HuH-7.5 (cell line): ENCODE results near the gene RTN4R.

Experiments
- DNase-seq: peaks from one replicate; pipeline ENCODE4 v3.0.0; 2011; ENCODE audit warnings: low spot score

Gene RTN4R

GRCh38 chr22:20228939-20229272 is 39.2 kb downstream of the RTN4R start:
- DNase-seq, result no peak

GRCh38 chr22:20228055-20228938 is 39.8 kb downstream of the RTN4R start:
- no peak for DNase-seq

- DNase-seq, result no peak
Observed at GRCh38 chr22:20227363-20227762, 40.8 kb downstream of the RTN4R start.

GRCh38 chr22:20226760-20227350 is 41.3 kb downstream of the RTN4R start:
- DNase-seq, result no peak

- DNase-seq, result no peak
Observed at GRCh38 chr22:20226077-20226716, 41.9 kb downstream of the RTN4R start.

- no peak for DNase-seq
Observed at GRCh38 chr22:20225693-20225966, 42.5 kb downstream of the RTN4R start.

- DNase-seq, result no peak
Observed at GRCh38 chr22:20224917-20225692, 43.0 kb downstream of the RTN4R start.

- no peak for DNase-seq
Observed at GRCh38 chr22:20224256-20224626, 43.9 kb downstream of the RTN4R start.

GRCh38 chr22:20223421-20224255 is 44.5 kb downstream of the RTN4R start:
- DNase-seq, result no peak

GRCh38 chr22:20222764-20223420 is 45.2 kb downstream of the RTN4R start:
- no peak for DNase-seq

GRCh38 chr22:20221421-20222340 is 46.4 kb downstream of the RTN4R start:
- no peak for DNase-seq

- DNase-seq, result no peak
Observed at GRCh38 chr22:20220629-20221026, 47.5 kb downstream of the RTN4R start.

- no peak for DNase-seq
Observed at GRCh38 chr22:20219667-20220628, 48.2 kb downstream of the RTN4R start.

GRCh38 chr22:20218987-20219386 is 49.1 kb downstream of the RTN4R start:
- DNase-seq, result no peak

GRCh38 chr22:20218326-20218872 is 49.7 kb downstream of the RTN4R start:
- no peak for DNase-seq

- DNase-seq, result no peak
Observed at GRCh38 chr22:20217563-20217962, 50.6 kb downstream of the RTN4R start.

GRCh38 chr22:20216863-20217499 is 51.1 kb downstream of the RTN4R start:
- DNase-seq, result no peak

- DNase-seq, result no peak
Observed at GRCh38 chr22:20215742-20216141, 52.4 kb downstream of the RTN4R start.
